ENCODE data around the gene COG5.

The COG5 gene

GRCh38 chr7:107441581-107442422 lies 121.9 kb downstream of the COG5 start:
- H3K9me3 ChIP-seq (ENCODE audit: severe bottlenecking), result no peaks in the 10 kb centered on the region
- H3K27ac ChIP-seq, result no peak overlapping the region
- TF ChIP-seq, protein P1, sequence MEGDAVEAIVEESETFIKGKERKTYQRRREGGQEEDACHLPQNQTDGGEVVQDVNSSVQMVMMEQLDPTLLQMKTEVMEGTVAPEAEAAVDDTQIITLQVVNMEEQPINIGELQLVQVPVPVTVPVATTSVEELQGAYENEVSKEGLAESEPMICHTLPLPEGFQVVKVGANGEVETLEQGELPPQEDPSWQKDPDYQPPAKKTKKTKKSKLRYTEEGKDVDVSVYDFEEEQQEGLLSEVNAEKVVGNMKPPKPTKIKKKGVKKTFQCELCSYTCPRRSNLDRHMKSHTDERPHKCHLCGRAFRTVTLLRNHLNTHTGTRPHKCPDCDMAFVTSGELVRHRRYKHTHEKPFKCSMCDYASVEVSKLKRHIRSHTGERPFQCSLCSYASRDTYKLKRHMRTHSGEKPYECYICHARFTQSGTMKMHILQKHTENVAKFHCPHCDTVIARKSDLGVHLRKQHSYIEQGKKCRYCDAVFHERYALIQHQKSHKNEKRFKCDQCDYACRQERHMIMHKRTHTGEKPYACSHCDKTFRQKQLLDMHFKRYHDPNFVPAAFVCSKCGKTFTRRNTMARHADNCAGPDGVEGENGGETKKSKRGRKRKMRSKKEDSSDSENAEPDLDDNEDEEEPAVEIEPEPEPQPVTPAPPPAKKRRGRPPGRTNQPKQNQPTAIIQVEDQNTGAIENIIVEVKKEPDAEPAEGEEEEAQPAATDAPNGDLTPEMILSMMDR (IDR thresholded peaks at IDR 0.05; ENCODE audit: low read depth, low read length), result no peak
- H3K4me3 ChIP-seq (ENCODE audit: low read depth, low read length), result no peak overlapping the region
- H3K27me3 ChIP-seq (ENCODE audit: insufficient read depth, low read depth, severe bottlenecking), result no peaks in the 10 kb centered on the region
- no peaks in the 10 kb centered on the region for H3K36me3 ChIP-seq
- DNase-seq, result no peak

GRCh38 chr7:107439025-107439424 lies 124.7 kb downstream of the COG5 start:
- no peaks in the 10 kb centered on the region for H3K27me3 ChIP-seq (ENCODE audit: insufficient read depth, low read depth, severe bottlenecking)
- no peak for DNase-seq

DNA sequence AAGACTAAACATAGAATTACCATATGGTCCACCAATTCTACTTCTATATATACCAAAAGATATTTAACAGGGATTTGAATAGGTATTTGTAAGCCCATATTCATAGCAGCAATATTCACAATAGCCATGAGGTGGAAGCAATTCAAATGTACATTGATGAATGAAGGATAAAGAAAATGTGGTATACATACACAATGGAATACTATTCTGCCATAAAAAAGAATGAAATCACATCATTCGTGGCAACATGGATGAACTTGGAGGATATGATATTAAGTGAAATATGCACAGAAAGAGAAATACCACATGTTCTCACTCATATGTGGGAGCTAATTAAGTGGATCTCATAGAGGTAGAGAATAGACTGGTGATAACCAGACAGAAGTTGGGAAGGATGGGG lies 128.0 kb downstream of the COG5 start:
- Histone ChIP-seq H3K27ac (no peak overlapping the region), H3K27me3 (ENCODE audit: insufficient read depth, low read depth, severe bottlenecking) (no peaks in the 10 kb centered on the region), H3K9me3 (ENCODE audit: severe bottlenecking) (no peaks in the 10 kb centered on the region), H3K4me3 (ENCODE audit: low read depth, low read length) (no peak overlapping the region), H3K36me3 (no peaks in the 10 kb centered on the region)
- TF ChIP-seq, protein P1 (IDR thresholded peaks at IDR 0.05; ENCODE audit: low read depth, low read length), result no peak
- no peak for DNase-seq

More at GRCh38 chr7:107439025-107439424, 124.7 kb downstream of the COG5 start:
- TF ChIP-seq, protein P1 (IDR thresholded peaks at IDR 0.05; ENCODE audit: low read depth, low read length), result no peak
- Histone ChIP-seq H3K36me3 (no peaks in the 10 kb centered on the region), H3K27ac (no peak overlapping the region), H3K9me3 (ENCODE audit: severe bottlenecking) (no peaks in the 10 kb centered on the region), H3K4me3 (ENCODE audit: low read depth, low read length) (no peak overlapping the region)

DNA sequence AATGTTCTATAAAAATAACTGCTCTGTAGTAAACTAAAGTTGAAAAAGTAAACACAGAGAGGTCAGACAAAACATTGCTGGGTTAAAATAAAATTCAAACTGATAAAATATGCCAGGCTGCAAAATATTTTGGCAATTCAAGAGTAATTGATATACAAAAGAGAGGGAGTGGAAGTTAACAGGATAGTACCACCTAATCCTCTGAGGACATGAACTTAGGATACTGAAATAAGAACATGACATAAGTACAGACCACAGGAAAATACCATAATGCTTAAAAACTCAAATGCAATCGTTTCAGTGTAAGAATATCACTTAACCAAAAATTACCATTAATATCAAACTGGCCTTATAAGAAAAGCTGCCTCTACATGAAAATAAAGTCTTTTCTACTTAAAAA lies 131.5 kb downstream of the COG5 start:
- Histone ChIP-seq H3K9me3 (ENCODE audit: severe bottlenecking) (no peaks in the 10 kb centered on the region), H3K27me3 (ENCODE audit: insufficient read depth, low read depth, severe bottlenecking) (no peaks in the 10 kb centered on the region), H3K27ac (no peak overlapping the region), H3K36me3 (no peaks in the 10 kb centered on the region), H3K4me3 (ENCODE audit: low read depth, low read length) (no peak overlapping the region)
- DNase-seq, result no peak
- TF ChIP-seq, protein P1 (IDR thresholded peaks at IDR 0.05; ENCODE audit: low read depth, low read length), result no peak

GRCh38 chr7:107430057-107430456 lies 133.7 kb downstream of the COG5 start:
- no peak for DNase-seq

More at GRCh38 chr7:107430057-107430456, 133.7 kb downstream of the COG5 start:
- no peaks in the 10 kb centered on the region for H3K36me3 ChIP-seq
- no peaks in the 10 kb centered on the region for H3K9me3 ChIP-seq (ENCODE audit: severe bottlenecking)
- H3K27ac ChIP-seq, result no peak overlapping the region
- H3K27me3 ChIP-seq (ENCODE audit: insufficient read depth, low read depth, severe bottlenecking), result no peaks in the 10 kb centered on the region
- no peak overlapping the region for H3K4me3 ChIP-seq (ENCODE audit: low read depth, low read length)
- TF ChIP-seq, protein P1 (IDR thresholded peaks at IDR 0.05; ENCODE audit: low read depth, low read length), result no peak

Data from WERI-Rb-1 (cell line).